Breast epithelium (tissue), 4 donors: ENCODE measurements around the gene ITGAL. TPM values are rescaled to one million over a fixed set of nuclear protein-coding genes. Genes with fewer than 3 reads are reported as not detected.
"Not testable (repeated sequence)": the region's sequence is repeated elsewhere in the genome, so short reads cannot be mapped to it uniquely, and the experiment has no call there.

Source experiments
- DNase-seq, 2 donors: peaks; one replicate each; pipeline ENCODE4 v3.0.0-alpha.2; 2019; ENCODE audit warnings: low spot score in 2 of 2
- H3K27ac ChIP-seq, 2 donors: fragments of 200-600 bp; sonication (generic) in 1 of 2; one replicate each; pipeline ENCODE4 v1.5.1; 2016 to 2019; ENCODE audit warnings: mild to moderate bottlenecking in 1 of 2
- H3K27me3 ChIP-seq, 2 donors: fragments of 200-600 bp; sonication (generic) in 1 of 2; one replicate each; pipeline versions ENCODE4 v1.5.1 to v1.6.0; 2017 to 2019; ENCODE audit warnings: control low read depth in 1 of 2, mild to moderate bottlenecking in 1 of 2
- H3K36me3 ChIP-seq: fragments of 200-600 bp; one replicate; pipeline ENCODE4 v1.5.1; 2019
- H3K4me1 ChIP-seq, 2 donors: fragments of 200-600 bp; sonication (generic); one replicate each; pipeline ENCODE4 v1.5.1; 2016 to 2019; ENCODE audit warnings: control low read depth in 1 of 2
- H3K4me3 ChIP-seq, 3 donors: fragments of 200-600 bp; sonication (generic); 1 replicate in 2 of 3; 2 replicates in 1 of 3; pipeline ENCODE4 v1.5.1; 2016 to 2019; ENCODE audit warnings: mild to moderate bottlenecking in 3 of 3, moderate library complexity in 2 of 3
- H3K9me3 ChIP-seq, 2 donors: fragments of 200-600 bp; sonication (generic) in 1 of 2; one replicate each; pipeline ENCODE4 v1.5.1; 2016 to 2019; ENCODE audit warnings: control low read depth in 1 of 2
- POLR2A ChIP-seq: fragments of 450-650 bp; IDR thresholded peaks from one replicate; pipeline ENCODE4 v1.6.1; 2016; ENCODE audit warnings: antibody characterized with exemption, mild to moderate bottlenecking, moderate library complexity
- POLR2AphosphoS5 ChIP-seq, 3 donors: sonication (generic); formaldehyde crosslinking; IDR thresholded peaks; one replicate each; pipeline ENCODE4 v1.6.1; 2017; ENCODE audit warnings: antibody characterized with exemption in 3 of 3
- intact Hi-C: fragments of 100-400 bp; cut with DNase I; formaldehyde crosslinking; loops from one replicate; pipeline ENCODE4 v1.15.1; 2023; ENCODE audit warnings: low total_unique reads
- total RNA-seq, 3 donors: library from RNA; depleted of rRNA; stranded (reverse); fragments of >200 nt; gene quantifications; one replicate each; pipeline ENCODE4 v1.1.0, GENCODE V29; 2016
- TF ChIP-seq, protein P1 (sequence below), 3 donors: fragments of 450-650 bp; IDR thresholded peaks; one replicate each; pipeline ENCODE4 v1.5.1; 2016 to 2017; ENCODE audit warnings: antibody characterized with exemption in 3 of 3, mild to moderate bottlenecking in 3 of 3, moderate library complexity in 3 of 3

Gene ITGAL
- total RNA-seq, 3 donors from 2014 or later, result 2.3 to 5.7 (median 2.4) TPM

- intact Hi-C loops, result no loop called here
- H3K36me3 ChIP-seq, result no peaks in the 10 kb centered on the region
- TF ChIP-seq, protein P1, sequence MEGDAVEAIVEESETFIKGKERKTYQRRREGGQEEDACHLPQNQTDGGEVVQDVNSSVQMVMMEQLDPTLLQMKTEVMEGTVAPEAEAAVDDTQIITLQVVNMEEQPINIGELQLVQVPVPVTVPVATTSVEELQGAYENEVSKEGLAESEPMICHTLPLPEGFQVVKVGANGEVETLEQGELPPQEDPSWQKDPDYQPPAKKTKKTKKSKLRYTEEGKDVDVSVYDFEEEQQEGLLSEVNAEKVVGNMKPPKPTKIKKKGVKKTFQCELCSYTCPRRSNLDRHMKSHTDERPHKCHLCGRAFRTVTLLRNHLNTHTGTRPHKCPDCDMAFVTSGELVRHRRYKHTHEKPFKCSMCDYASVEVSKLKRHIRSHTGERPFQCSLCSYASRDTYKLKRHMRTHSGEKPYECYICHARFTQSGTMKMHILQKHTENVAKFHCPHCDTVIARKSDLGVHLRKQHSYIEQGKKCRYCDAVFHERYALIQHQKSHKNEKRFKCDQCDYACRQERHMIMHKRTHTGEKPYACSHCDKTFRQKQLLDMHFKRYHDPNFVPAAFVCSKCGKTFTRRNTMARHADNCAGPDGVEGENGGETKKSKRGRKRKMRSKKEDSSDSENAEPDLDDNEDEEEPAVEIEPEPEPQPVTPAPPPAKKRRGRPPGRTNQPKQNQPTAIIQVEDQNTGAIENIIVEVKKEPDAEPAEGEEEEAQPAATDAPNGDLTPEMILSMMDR (IDR thresholded peaks at IDR 0.05), result no peak
- no peak for TF ChIP-seq POLR2AphosphoS5 (IDR thresholded peaks at IDR 0.05)
- TF ChIP-seq POLR2A, result no peak
- H3K27me3 ChIP-seq, result no peaks in the 10 kb centered on the region
- no peak overlapping the region for H3K4me3 ChIP-seq
- no peaks in the 10 kb centered on the region for H3K9me3 ChIP-seq
- H3K27ac ChIP-seq, result no peak overlapping the region
- H3K4me1 ChIP-seq, result peaks cover 3 to 12% of the 10 kb centered on the region in 2 donors
- no peak for DNase-seq
These were observed 24.9 kb upstream of the ITGAL start for GRCh38 chr16:30447512-30448226.

DNA sequence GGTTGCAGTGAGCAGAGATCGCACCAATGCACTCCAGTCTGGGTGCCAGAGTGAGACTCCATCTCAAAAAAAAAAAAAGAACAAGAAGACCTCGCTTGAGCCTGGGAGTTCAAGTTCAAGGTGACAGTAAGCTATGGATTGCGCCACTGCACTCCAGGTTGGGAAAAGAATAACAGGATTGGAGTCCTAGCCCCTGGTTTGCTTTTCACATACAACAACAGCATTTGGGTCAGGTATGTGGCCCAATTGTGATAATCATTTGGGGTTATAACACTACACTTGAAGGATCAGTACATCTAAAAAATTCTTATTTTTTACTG, 23.5 kb upstream of the ITGAL start:
- TF ChIP-seq, protein P1 (IDR thresholded peaks at IDR 0.05), result no peak
- TF ChIP-seq POLR2AphosphoS5 (IDR thresholded peaks at IDR 0.05), result no peak
- no peaks in the 10 kb centered on the region for H3K9me3 ChIP-seq
- H3K27ac ChIP-seq, result no peak overlapping the region
- no peaks in the 10 kb centered on the region for H3K27me3 ChIP-seq
- peaks cover 3 to 10% of the 10 kb centered on the region in 2 donors for H3K4me1 ChIP-seq
- H3K36me3 ChIP-seq, result no peaks in the 10 kb centered on the region
- no peak overlapping the region for H3K4me3 ChIP-seq
- no peak for DNase-seq
- intact Hi-C loops, result no loop called here

- H3K36me3 ChIP-seq, DNase-seq, H3K4me3 ChIP-seq, H3K27me3 ChIP-seq, H3K9me3 ChIP-seq, H3K4me1 ChIP-seq, H3K27ac ChIP-seq, intact Hi-C loops: not testable (repeated sequence)
These were observed 19.6 kb upstream of the ITGAL start for GRCh38 chr16:30452709-30453580.

DNA sequence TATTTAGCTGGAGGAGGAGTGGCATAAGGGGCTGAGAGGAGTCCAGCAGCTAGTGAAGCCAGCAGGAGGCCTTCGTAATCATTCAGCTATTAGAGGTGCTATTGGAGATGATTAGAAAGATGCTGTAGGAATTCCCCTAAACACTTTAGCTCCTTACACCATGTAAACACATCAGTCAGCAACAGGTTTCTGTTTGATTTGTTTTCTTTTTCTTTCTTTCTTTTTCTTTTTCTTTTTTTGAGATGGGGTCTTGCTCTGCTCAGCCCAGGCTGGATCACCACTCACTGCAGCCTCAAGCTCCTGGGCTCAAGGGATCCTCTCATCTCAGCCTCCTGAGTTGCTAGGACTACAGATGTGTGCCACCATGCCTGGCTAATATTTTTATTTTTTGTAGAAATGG, 16.2 kb upstream of the ITGAL start:
- intact Hi-C loops, result no loop called here
- no peaks in the 10 kb centered on the region for H3K9me3 ChIP-seq
- no peak for DNase-seq
- TF ChIP-seq, protein P1 (IDR thresholded peaks at IDR 0.05), result no peak
- TF ChIP-seq POLR2A (no peak), POLR2AphosphoS5 (IDR thresholded peaks at IDR 0.05) (no peak)
- H3K4me3 ChIP-seq, result no peak overlapping the region
- no peaks in the 10 kb centered on the region for H3K4me1 ChIP-seq
- H3K36me3 ChIP-seq, result no peaks in the 10 kb centered on the region
- no peaks in the 10 kb centered on the region for H3K27me3 ChIP-seq
- no peak overlapping the region for H3K27ac ChIP-seq

DNA sequence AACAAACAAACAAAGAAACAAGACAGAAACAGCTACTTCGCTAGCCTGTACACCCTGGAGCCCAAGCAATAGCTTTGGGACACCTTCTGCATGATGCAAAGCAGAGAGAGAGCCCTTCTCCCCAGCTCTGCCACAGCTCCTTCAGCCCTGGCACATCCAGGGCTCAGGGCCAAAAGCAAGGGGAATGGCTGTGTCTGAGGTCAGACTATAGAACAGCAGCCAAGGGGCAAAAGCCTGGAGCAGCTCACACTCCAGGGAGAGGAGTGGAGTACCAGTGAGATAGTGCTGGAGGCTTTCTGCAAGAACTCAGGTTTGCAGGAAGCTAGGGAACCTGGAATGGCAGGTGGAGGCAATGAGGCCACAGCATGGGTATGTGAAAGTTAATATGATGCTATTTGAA, 15.3 kb upstream of the ITGAL start:
- H3K27me3 ChIP-seq, result no peaks in the 10 kb centered on the region
- TF ChIP-seq, protein P1 (IDR thresholded peaks at IDR 0.05), result no peak
- TF ChIP-seq POLR2AphosphoS5 (IDR thresholded peaks at IDR 0.05), result no peak
- TF ChIP-seq POLR2A, result no peak
- no peak for DNase-seq
- intact Hi-C loops, result no loop called here
- no peak overlapping the region for H3K27ac ChIP-seq
- H3K4me1 ChIP-seq, result no peaks in the 10 kb centered on the region
- H3K9me3 ChIP-seq, result no peaks in the 10 kb centered on the region
- no peaks in the 10 kb centered on the region for H3K36me3 ChIP-seq
- no peak overlapping the region for H3K4me3 ChIP-seq
